ENCODE measurements around the gene ANKS1B.

The ANKS1B gene

DNA sequence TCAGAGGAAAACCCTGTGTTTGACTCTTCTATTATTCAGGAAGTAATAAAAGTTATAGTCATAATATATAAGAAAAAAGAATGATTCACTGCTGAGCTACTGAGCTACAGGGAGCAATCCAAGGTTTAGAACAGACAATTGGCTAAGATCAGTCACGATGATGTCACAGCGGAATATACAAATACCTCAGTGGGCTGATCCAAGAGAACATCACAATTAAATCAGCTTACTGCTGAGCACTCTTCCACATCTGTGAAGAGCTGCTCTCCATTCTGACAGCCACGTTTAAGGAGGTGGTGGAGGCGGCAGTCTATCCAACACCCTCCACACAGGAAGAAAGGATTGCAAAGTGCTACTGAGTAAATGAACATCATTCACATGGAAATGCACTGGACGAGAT lies 1068.6 kb downstream of the ANKS1B start:
- H3K4me1 ChIP-seq (ENCODE audit: insufficient read depth, insufficient read length), result no peaks in the 10 kb centered on the region
- no peak for DNase-seq (ENCODE audit: low read depth, low spot score)
- H3K36me3 ChIP-seq (ENCODE audit: insufficient read depth, insufficient read length, low read length), result no peaks in the 10 kb centered on the region
- TF ChIP-seq SUZ12 (IDR thresholded peaks at IDR 0.05; ENCODE audit: extremely low read depth, insufficient read depth, insufficient read length) (no peak), YY1 (IDR thresholded peaks at IDR 0.05; ENCODE audit: insufficient read depth, insufficient read length) (no peak), ZNF274 (IDR thresholded peaks at IDR 0.05; ENCODE audit: low read depth, low read length) (no peak)
- no peaks in the 10 kb centered on the region for H3K27me3 ChIP-seq (ENCODE audit: insufficient read depth, insufficient read length)
- no peak overlapping the region for H3K9ac ChIP-seq (ENCODE audit: insufficient read length, low read depth)
- no peak overlapping the region for H3K4me3 ChIP-seq (ENCODE audit: insufficient read length, low read depth)
- H3K9me3 ChIP-seq (ENCODE audit: insufficient read depth, low read length), result no peaks in the 10 kb centered on the region

DNA sequence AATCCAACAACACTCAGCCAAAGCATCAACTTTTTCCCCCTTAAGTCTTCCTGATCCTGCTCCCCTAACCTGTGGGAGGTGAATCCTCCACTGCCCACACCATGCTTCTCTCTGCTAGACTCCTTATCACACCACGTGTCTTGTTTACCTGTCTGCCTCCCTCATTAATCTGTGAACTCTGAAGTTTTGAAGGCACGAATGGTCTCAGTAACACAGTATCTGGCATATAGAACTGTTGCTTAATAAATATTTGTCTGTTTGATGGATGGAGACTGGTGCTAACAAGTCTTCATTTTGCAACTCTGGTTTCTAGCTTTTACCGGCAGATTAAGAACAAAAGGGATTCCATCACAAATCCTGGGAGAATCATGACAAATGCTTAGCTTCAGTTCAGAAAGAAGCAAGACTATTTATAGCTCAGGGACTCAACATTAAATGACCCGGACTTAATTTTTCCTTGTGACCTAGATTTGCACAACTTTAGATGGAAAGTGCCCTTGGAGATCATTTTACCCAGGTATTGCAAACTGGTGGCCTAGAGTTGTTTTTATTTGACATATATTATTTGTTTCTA lies 1072.2 kb downstream of the ANKS1B start:
- Histone ChIP-seq H3K9ac (ENCODE audit: insufficient read length, low read depth) (no peak overlapping the region), H3K4me1 (ENCODE audit: insufficient read depth, insufficient read length) (no peaks in the 10 kb centered on the region), H3K36me3 (ENCODE audit: insufficient read depth, insufficient read length, low read length) (no peaks in the 10 kb centered on the region), H3K27me3 (ENCODE audit: insufficient read depth, insufficient read length) (no peaks in the 10 kb centered on the region), H3K9me3 (ENCODE audit: insufficient read depth, low read length) (no peaks in the 10 kb centered on the region), H3K4me3 (ENCODE audit: insufficient read length, low read depth) (no peak overlapping the region)
- TF ChIP-seq SUZ12 (IDR thresholded peaks at IDR 0.05; ENCODE audit: extremely low read depth, insufficient read depth, insufficient read length) (no peak), YY1 (IDR thresholded peaks at IDR 0.05; ENCODE audit: insufficient read depth, insufficient read length) (no peak), ZNF274 (IDR thresholded peaks at IDR 0.05; ENCODE audit: low read depth, low read length) (no peak)
- DNase-seq (ENCODE audit: low read depth, low spot score), result no peak

DNA sequence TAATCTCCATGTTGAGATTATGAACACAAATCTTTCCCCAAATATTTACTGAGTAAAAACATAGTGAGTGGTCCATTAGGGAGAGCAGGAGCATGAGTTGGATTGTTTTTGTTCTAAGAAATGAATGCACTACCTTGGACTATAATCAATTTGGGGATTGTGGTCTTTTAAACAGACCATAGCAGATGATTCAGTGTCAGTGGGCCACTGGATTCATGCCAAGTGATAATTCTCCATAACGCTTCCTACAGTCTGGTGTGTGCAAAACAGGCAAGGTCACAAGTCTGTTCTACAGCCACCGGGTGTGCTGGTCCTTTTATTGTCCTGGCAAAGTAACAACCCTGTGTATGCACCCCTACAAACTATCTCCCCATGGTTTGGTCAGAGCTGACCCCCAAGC lies 1073.3 kb downstream of the ANKS1B start:
- Histone ChIP-seq H3K27me3 (ENCODE audit: insufficient read depth, insufficient read length) (no peaks in the 10 kb centered on the region), H3K9ac (ENCODE audit: insufficient read length, low read depth) (no peak overlapping the region), H3K4me3 (ENCODE audit: insufficient read length, low read depth) (no peak overlapping the region), H3K4me1 (ENCODE audit: insufficient read depth, insufficient read length) (no peaks in the 10 kb centered on the region), H3K9me3 (ENCODE audit: insufficient read depth, low read length) (no peaks in the 10 kb centered on the region), H3K36me3 (ENCODE audit: insufficient read depth, insufficient read length, low read length) (no peaks in the 10 kb centered on the region)
- no peak for DNase-seq (ENCODE audit: low read depth, low spot score)
- TF ChIP-seq ZNF274 (IDR thresholded peaks at IDR 0.05; ENCODE audit: low read depth, low read length), result no peak
- no peak for TF ChIP-seq SUZ12 (IDR thresholded peaks at IDR 0.05; ENCODE audit: extremely low read depth, insufficient read depth, insufficient read length)
- no peak for TF ChIP-seq YY1 (IDR thresholded peaks at IDR 0.05; ENCODE audit: insufficient read depth, insufficient read length)

DNA sequence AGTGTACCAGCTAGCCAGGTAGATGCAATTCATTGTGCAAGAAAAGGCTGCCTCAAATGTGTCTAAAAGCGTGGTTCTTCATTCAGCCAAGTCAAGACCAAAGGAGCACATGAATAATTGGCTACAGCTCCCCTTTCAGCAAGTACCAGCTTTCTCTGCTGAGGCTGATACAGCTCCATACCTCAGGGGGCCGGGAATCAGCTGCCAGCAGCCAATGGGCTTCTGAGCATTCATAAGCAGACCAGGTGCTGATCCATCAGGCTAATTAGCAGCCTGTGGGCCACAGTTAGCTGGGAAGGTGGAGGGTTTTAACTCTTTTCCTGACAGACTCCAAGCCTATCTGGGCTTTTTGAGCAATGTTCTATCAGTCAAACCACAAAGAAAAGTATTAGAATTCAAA lies 1075.0 kb downstream of the ANKS1B start:
- Histone ChIP-seq H3K36me3 (ENCODE audit: insufficient read depth, insufficient read length, low read length) (no peaks in the 10 kb centered on the region), H3K4me3 (ENCODE audit: insufficient read length, low read depth) (no peak overlapping the region), H3K9me3 (ENCODE audit: insufficient read depth, low read length) (no peaks in the 10 kb centered on the region), H3K27me3 (ENCODE audit: insufficient read depth, insufficient read length) (no peaks in the 10 kb centered on the region), H3K9ac (ENCODE audit: insufficient read length, low read depth) (no peak overlapping the region), H3K4me1 (ENCODE audit: insufficient read depth, insufficient read length) (no peaks in the 10 kb centered on the region)
- peak; percentile 60 for DNase-seq (ENCODE audit: low read depth, low spot score)
- TF ChIP-seq SUZ12 (IDR thresholded peaks at IDR 0.05; ENCODE audit: extremely low read depth, insufficient read depth, insufficient read length), result no peak
- TF ChIP-seq ZNF274 (IDR thresholded peaks at IDR 0.05; ENCODE audit: low read depth, low read length), result no peak
- no peak for TF ChIP-seq YY1 (IDR thresholded peaks at IDR 0.05; ENCODE audit: insufficient read depth, insufficient read length)

DNA sequence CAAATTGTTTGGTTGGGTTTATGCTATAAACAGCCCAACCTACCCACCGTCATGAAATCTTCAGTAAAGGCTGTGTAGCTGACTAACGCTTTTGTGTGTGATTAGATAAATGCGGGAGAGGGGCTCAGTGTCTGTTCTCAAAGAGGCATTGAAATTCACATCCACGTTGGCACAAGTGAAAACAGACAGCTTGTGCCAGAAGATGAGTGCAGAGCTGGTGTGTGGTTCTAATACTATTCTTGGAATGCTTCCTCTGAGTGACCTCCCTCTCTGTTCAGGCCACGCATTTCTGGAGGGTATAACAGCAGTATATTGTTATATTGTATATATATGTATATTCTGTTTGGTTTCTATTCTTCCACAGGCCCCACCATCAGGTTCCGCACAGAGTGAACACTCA lies 1075.9 kb downstream of the ANKS1B start:
- H3K4me1 ChIP-seq (ENCODE audit: insufficient read depth, insufficient read length), result no peaks in the 10 kb centered on the region
- no peak for TF ChIP-seq YY1 (IDR thresholded peaks at IDR 0.05; ENCODE audit: insufficient read depth, insufficient read length)
- no peak for TF ChIP-seq SUZ12 (IDR thresholded peaks at IDR 0.05; ENCODE audit: extremely low read depth, insufficient read depth, insufficient read length)
- TF ChIP-seq ZNF274 (IDR thresholded peaks at IDR 0.05; ENCODE audit: low read depth, low read length), result no peak
- H3K36me3 ChIP-seq (ENCODE audit: insufficient read depth, insufficient read length, low read length), result no peaks in the 10 kb centered on the region
- no peak overlapping the region for H3K4me3 ChIP-seq (ENCODE audit: insufficient read length, low read depth)
- H3K27me3 ChIP-seq (ENCODE audit: insufficient read depth, insufficient read length), result no peaks in the 10 kb centered on the region
- no peak for DNase-seq (ENCODE audit: low read depth, low spot score)
- H3K9me3 ChIP-seq (ENCODE audit: insufficient read depth, low read length), result no peaks in the 10 kb centered on the region
- no peak overlapping the region for H3K9ac ChIP-seq (ENCODE audit: insufficient read length, low read depth)

DNA sequence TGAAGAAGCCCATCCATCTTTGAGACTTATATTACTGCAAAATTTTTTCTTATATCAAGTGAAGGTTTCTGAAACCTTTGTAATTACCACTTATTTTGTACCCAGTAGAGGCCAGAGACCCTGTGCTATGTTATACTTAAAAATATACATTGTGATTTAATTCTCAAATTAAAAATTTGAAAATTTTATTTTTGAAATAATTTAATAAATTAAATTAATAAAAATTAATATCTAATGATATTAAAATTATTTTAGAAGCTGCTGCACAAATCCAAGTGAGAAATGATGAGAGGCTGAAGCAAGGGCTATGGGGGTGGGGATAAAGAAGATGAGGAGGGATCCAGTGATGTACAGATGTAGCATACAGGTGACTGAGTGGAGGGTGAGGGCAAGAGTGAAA lies 1080.9 kb downstream of the ANKS1B start:
- Histone ChIP-seq H3K9me3 (ENCODE audit: insufficient read depth, low read length) (no peaks in the 10 kb centered on the region), H3K4me3 (ENCODE audit: insufficient read length, low read depth) (no peak overlapping the region), H3K9ac (ENCODE audit: insufficient read length, low read depth) (no peak overlapping the region), H3K36me3 (ENCODE audit: insufficient read depth, insufficient read length, low read length) (no peaks in the 10 kb centered on the region), H3K4me1 (ENCODE audit: insufficient read depth, insufficient read length) (no peaks in the 10 kb centered on the region), H3K27me3 (ENCODE audit: insufficient read depth, insufficient read length) (peaks cover 14% of the 10 kb centered on the region)
- no peak for DNase-seq (ENCODE audit: low read depth, low spot score)
- TF ChIP-seq SUZ12 (IDR thresholded peaks at IDR 0.05; ENCODE audit: extremely low read depth, insufficient read depth, insufficient read length), result no peak
- no peak for TF ChIP-seq ZNF274 (IDR thresholded peaks at IDR 0.05; ENCODE audit: low read depth, low read length)
- TF ChIP-seq YY1 (IDR thresholded peaks at IDR 0.05; ENCODE audit: insufficient read depth, insufficient read length), result no peak

DNA sequence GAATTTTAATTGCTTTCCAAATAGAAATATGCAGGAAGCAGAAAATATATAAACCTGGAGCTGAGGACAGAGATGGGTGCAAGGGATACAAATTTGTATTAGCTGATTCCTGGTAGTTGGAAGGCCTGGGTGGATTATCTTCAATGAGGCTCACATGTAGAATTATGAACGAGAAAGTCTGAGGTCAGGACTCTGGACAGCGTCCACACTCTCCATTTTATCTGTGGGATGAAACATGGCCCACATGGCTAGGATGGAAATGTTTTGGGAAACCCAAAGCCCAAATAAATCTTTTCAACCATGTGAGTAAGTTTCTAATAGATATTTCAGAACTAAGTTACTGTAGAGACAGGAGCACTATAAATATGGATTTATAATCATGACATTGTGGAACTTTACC lies 1083.5 kb downstream of the ANKS1B start:
- Histone ChIP-seq H3K9ac (ENCODE audit: insufficient read length, low read depth) (no peak overlapping the region), H3K9me3 (ENCODE audit: insufficient read depth, low read length) (no peaks in the 10 kb centered on the region), H3K4me1 (ENCODE audit: insufficient read depth, insufficient read length) (no peaks in the 10 kb centered on the region), H3K27me3 (ENCODE audit: insufficient read depth, insufficient read length) (peaks cover 41% of the 10 kb centered on the region), H3K4me3 (ENCODE audit: insufficient read length, low read depth) (no peak overlapping the region), H3K36me3 (ENCODE audit: insufficient read depth, insufficient read length, low read length) (no peaks in the 10 kb centered on the region)
- TF ChIP-seq SUZ12 (IDR thresholded peaks at IDR 0.05; ENCODE audit: extremely low read depth, insufficient read depth, insufficient read length) (no peak), ZNF274 (IDR thresholded peaks at IDR 0.05; ENCODE audit: low read depth, low read length) (no peak), YY1 (IDR thresholded peaks at IDR 0.05; ENCODE audit: insufficient read depth, insufficient read length) (no peak)
- DNase-seq (ENCODE audit: low read depth, low spot score), result no peak
